Neural cell (in vitro differentiated cells): ENCODE measurements around the gene ANGPT4. TPM values are rescaled to one million over a fixed set of nuclear protein-coding genes. Genes with fewer than 3 reads are reported as not detected.

Source experiments
- H2AFZ ChIP-seq: fragments of 200-600, 300-800 bp; sonication (generic), shearing (Covaris generic); 2 replicates; pipeline ENCODE4 v1.6.0; 2014; ENCODE audit warnings: low read depth, mild to moderate bottlenecking, antibody characterized with exemption, low read length, moderate library complexity
- H3F3A ChIP-seq: fragments of 200-600 bp; shearing (Covaris generic); 2 replicates; pipeline ENCODE4 v1.6.1; 2016; ENCODE audit warnings: mild to moderate bottlenecking, moderate library complexity, mixed read lengths, antibody characterized with exemption, low read length; ENCODE audit not compliant: insufficient read depth, poor library complexity, severe bottlenecking
- H3K27ac ChIP-seq: fragments of 200-600, 300-800 bp; sonication (generic), shearing (Covaris generic); 2 replicates; pipeline ENCODE4 v1.5.1; 2014; ENCODE audit warnings: mild to moderate bottlenecking, low read length, moderate library complexity
- H3K27me3 ChIP-seq: fragments of 300-800, 200-600 bp; sonication (generic), shearing (Covaris generic); 2 replicates; pipeline ENCODE4 v1.6.0; 2014; ENCODE audit warnings: mild to moderate bottlenecking, low read depth, low read length, moderate library complexity; ENCODE audit not compliant: insufficient read depth
- H3K36me3 ChIP-seq: fragments of 300-800, 200-600 bp; sonication (generic), shearing (Covaris generic); 2 replicates; pipeline ENCODE4 v1.5.1; 2014; ENCODE audit warnings: mild to moderate bottlenecking, antibody characterized with exemption, low read length, moderate library complexity; ENCODE audit not compliant: insufficient read depth
- H3K4me2 ChIP-seq: fragments of 300-800, 200-600 bp; sonication (generic), shearing (Covaris generic); 2 replicates; pipeline ENCODE4 v1.6.0; 2014; ENCODE audit warnings: mild to moderate bottlenecking, low read length
- H3K4me3 ChIP-seq: fragments of 300-800, 200-600 bp; sonication (generic), shearing (Covaris generic); 2 replicates; pipeline ENCODE4 v1.5.1; 2014; ENCODE audit warnings: mild to moderate bottlenecking, low read length, moderate library complexity
- H3K79me2 ChIP-seq: fragments of 200-600 bp; shearing (Covaris generic); replicated peaks from 2 replicates; pipeline ENCODE4 v1.6.0; 2014; ENCODE audit warnings: mild to moderate bottlenecking, low read length, moderate library complexity; ENCODE audit not compliant: insufficient read depth
- H3K9ac ChIP-seq: fragments of 300-800, 200-600 bp; sonication (generic), shearing (Covaris generic); 2 replicates; pipeline ENCODE4 v1.6.1; 2016; ENCODE audit warnings: mild to moderate bottlenecking, low read length, mixed read lengths
- H3K9me2 ChIP-seq: fragments of 200-600 bp; shearing (Covaris generic); 2 replicates; pipeline ENCODE4 v1.6.1; 2016; ENCODE audit warnings: mild to moderate bottlenecking, low read length, mixed read lengths; ENCODE audit not compliant: insufficient read depth
- H3K9me3 ChIP-seq: fragments of 200-600, 300-800 bp; sonication (generic), shearing (Covaris generic); 2 replicates; pipeline ENCODE4 v1.6.1; 2016; ENCODE audit warnings: mild to moderate bottlenecking, mixed run types, low read length, moderate library complexity, mixed read lengths
- H4K20me1 ChIP-seq: fragments of 200-600 bp; shearing (Covaris generic); 2 replicates; pipeline ENCODE4 v1.6.1; 2016; ENCODE audit warnings: mild to moderate bottlenecking, mixed run types; ENCODE audit not compliant: insufficient read depth
- EP300 ChIP-seq: fragments of 450-650 bp; conservative IDR thresholded peaks from 2 replicates; pipeline ENCODE4 v1.6.1; 2014; ENCODE audit warnings: antibody characterized with exemption, mild to moderate bottlenecking, moderate library complexity; ENCODE audit not compliant: poor library complexity, severe bottlenecking
- EZH2 ChIP-seq: fragments of 200-600, 300-800 bp; shearing (Covaris generic), sonication (generic); IDR thresholded peaks from 2 replicates; pipeline ENCODE4 v1.6.1; 2014; ENCODE audit warnings: antibody characterized with exemption, low read length, borderline replicate concordance, mild to moderate bottlenecking; ENCODE audit not compliant: insufficient read depth, poor library complexity, severe bottlenecking
- MXI1 ChIP-seq: fragments of 450-650 bp; conservative IDR thresholded peaks from 2 replicates; pipeline ENCODE4 v1.6.1; 2014; ENCODE audit warnings: antibody characterized with exemption, mild to moderate bottlenecking; ENCODE audit not compliant: poor library complexity, severe bottlenecking
- POLR2AphosphoS5 ChIP-seq: IDR thresholded peaks from 2 replicates; pipeline ENCODE4 v1.6.1; 2012
- RAD21 ChIP-seq: fragments of 450-650 bp; conservative IDR thresholded peaks from 2 replicates; pipeline ENCODE4 v1.6.1; 2014; ENCODE audit warnings: antibody characterized with exemption, mild to moderate bottlenecking, moderate library complexity
- SMC3 ChIP-seq: fragments of 450-650 bp; conservative IDR thresholded peaks from 2 replicates; pipeline ENCODE4 v1.6.1; 2014; ENCODE audit warnings: antibody characterized with exemption, mild to moderate bottlenecking, moderate library complexity; ENCODE audit not compliant: poor library complexity
- TAF1 ChIP-seq: IDR thresholded peaks from 2 replicates; pipeline ENCODE4 v1.6.1; 2012; ENCODE audit warnings: low read depth
- polyA plus RNA-seq: library from polyadenylated mRNA; depleted of rRNA; stranded (reverse); fragments of >200 nt; gene quantifications from 2 replicates; pipeline ENCODE4 v1.2.3, GENCODE V29; 2014
- TF ChIP-seq, protein P1 (sequence below): IDR thresholded peaks from 2 replicates; pipeline ENCODE4 v1.6.1; 2012; ENCODE audit warnings: borderline replicate concordance
- TF ChIP-seq, protein P2 (sequence below): fragments of 450-650 bp; IDR thresholded peaks from 2 replicates; pipeline ENCODE4 v1.5.1; 2014; ENCODE audit warnings: antibody characterized with exemption, mild to moderate bottlenecking, moderate library complexity; ENCODE audit not compliant: poor library complexity, severe bottlenecking

The ANGPT4 gene
- polyA plus RNA-seq, 1 donor from 2014 or later: not detected

DNA sequence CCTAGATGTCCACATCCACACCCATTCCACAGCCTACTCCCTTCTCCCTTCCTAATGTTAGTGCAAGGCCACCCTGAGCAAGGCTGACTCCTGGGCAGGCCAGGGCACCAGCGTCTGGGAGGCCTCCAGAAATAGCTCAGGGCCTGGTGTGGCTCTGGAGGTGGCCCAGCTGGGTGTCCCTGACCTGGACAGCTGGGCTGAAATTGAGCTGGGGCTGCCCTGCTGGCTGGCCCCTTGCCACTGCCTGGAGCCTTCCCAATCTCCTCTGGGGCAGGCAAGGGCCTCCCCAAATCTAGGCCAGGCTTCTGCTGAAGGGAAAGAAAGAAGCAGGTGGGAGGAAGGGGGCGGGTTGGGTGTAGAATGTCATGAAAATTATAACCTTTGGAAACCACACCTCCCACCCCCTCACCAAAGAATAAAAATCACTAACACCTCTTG lies 80.5 kb downstream of the ANGPT4 start:
- H2AFZ ChIP-seq: no peak overlapping the region
- no peaks in the 10 kb centered on the region for H3F3A ChIP-seq
- H3K4me3 ChIP-seq: no peak overlapping the region
- H3K4me2 ChIP-seq: no peak overlapping the region
- H3K36me3 ChIP-seq: no peaks in the 10 kb centered on the region
- H3K9me3 ChIP-seq: no peaks in the 10 kb centered on the region
- peaks cover 6% of the 10 kb centered on the region for H3K27me3 ChIP-seq
- H3K9ac ChIP-seq: no peak overlapping the region
- H3K79me2 ChIP-seq: no peaks in the 10 kb centered on the region
- TF ChIP-seq SMC3 (no peak), EZH2 (no peak), MXI1 (no peak), EP300 (no peak), RAD21 (no peak)
- H3K27ac ChIP-seq: no peak overlapping the region
- H4K20me1 ChIP-seq: no peaks in the 10 kb centered on the region
- no peaks in the 10 kb centered on the region for H3K9me2 ChIP-seq

DNA sequence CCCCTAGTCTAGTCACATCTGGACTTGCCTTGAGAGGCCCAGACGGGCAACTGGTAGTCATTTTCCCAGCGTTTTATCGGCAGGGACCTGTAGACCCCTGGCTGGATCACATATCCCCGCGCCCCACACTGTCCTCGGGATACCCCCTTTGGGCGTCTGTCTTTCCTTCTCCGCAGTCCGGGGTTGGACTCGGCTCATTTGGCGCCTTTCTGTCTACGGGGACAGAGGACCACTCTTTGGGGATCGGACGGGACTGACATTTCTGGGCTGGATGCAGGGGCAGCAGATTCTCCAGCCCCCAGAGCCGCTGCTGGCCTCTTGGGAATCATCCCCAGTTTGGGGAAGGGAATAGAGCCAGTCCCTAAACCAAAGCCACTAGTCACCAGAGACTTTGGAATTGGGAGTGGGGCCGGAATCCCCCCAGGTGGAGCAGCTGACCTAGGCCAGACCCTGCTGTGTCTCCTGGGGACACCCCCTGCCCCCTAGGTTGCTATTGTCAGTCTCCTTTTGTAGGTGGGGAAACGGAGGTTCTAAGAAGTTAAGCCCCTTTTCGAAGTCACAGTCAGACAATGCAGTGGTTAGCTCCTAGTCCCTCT lies 81.9 kb downstream of the ANGPT4 start:
- peak overlapping the region; percentile 96 for H3K4me3 ChIP-seq
- H3K27me3 ChIP-seq: no peaks in the 10 kb centered on the region
- no peaks in the 10 kb centered on the region for H3K9me3 ChIP-seq
- H3K36me3 ChIP-seq: no peaks in the 10 kb centered on the region
- H3K27ac ChIP-seq: no peak overlapping the region
- H3K9ac ChIP-seq: peak overlapping the region; percentile 68
- no peaks in the 10 kb centered on the region for H4K20me1 ChIP-seq
- H3K9me2 ChIP-seq: no peaks in the 10 kb centered on the region
- no peaks in the 10 kb centered on the region for H3F3A ChIP-seq
- no peak for TF ChIP-seq MXI1
- TF ChIP-seq, protein P1, sequence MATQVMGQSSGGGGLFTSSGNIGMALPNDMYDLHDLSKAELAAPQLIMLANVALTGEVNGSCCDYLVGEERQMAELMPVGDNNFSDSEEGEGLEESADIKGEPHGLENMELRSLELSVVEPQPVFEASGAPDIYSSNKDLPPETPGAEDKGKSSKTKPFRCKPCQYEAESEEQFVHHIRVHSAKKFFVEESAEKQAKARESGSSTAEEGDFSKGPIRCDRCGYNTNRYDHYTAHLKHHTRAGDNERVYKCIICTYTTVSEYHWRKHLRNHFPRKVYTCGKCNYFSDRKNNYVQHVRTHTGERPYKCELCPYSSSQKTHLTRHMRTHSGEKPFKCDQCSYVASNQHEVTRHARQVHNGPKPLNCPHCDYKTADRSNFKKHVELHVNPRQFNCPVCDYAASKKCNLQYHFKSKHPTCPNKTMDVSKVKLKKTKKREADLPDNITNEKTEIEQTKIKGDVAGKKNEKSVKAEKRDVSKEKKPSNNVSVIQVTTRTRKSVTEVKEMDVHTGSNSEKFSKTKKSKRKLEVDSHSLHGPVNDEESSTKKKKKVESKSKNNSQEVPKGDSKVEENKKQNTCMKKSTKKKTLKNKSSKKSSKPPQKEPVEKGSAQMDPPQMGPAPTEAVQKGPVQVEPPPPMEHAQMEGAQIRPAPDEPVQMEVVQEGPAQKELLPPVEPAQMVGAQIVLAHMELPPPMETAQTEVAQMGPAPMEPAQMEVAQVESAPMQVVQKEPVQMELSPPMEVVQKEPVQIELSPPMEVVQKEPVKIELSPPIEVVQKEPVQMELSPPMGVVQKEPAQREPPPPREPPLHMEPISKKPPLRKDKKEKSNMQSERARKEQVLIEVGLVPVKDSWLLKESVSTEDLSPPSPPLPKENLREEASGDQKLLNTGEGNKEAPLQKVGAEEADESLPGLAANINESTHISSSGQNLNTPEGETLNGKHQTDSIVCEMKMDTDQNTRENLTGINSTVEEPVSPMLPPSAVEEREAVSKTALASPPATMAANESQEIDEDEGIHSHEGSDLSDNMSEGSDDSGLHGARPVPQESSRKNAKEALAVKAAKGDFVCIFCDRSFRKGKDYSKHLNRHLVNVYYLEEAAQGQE: no peak
- no peak for TF ChIP-seq RAD21
- no peak for TF ChIP-seq POLR2AphosphoS5
- no peak for TF ChIP-seq SMC3
- no peak for TF ChIP-seq TAF1
- TF ChIP-seq, protein P2, sequence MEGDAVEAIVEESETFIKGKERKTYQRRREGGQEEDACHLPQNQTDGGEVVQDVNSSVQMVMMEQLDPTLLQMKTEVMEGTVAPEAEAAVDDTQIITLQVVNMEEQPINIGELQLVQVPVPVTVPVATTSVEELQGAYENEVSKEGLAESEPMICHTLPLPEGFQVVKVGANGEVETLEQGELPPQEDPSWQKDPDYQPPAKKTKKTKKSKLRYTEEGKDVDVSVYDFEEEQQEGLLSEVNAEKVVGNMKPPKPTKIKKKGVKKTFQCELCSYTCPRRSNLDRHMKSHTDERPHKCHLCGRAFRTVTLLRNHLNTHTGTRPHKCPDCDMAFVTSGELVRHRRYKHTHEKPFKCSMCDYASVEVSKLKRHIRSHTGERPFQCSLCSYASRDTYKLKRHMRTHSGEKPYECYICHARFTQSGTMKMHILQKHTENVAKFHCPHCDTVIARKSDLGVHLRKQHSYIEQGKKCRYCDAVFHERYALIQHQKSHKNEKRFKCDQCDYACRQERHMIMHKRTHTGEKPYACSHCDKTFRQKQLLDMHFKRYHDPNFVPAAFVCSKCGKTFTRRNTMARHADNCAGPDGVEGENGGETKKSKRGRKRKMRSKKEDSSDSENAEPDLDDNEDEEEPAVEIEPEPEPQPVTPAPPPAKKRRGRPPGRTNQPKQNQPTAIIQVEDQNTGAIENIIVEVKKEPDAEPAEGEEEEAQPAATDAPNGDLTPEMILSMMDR: no peak
- TF ChIP-seq EZH2: no peak
- TF ChIP-seq EP300: no peak
- H2AFZ ChIP-seq: no peak overlapping the region
- H3K79me2 ChIP-seq: no peaks in the 10 kb centered on the region
- H3K4me2 ChIP-seq: peak overlapping the region; percentile 43
